HG03571 (cell line): Measurements from ENCODE around the gene UBAP2.

ENCODE experiments used
- ATAC-seq: cut with Tn5 transposase; IDR thresholded peaks from one replicate; pipeline ENCODE4 v1.9.1; 2021; ENCODE audit not compliant: unreplicated experiment

The UBAP2 gene

DNA sequence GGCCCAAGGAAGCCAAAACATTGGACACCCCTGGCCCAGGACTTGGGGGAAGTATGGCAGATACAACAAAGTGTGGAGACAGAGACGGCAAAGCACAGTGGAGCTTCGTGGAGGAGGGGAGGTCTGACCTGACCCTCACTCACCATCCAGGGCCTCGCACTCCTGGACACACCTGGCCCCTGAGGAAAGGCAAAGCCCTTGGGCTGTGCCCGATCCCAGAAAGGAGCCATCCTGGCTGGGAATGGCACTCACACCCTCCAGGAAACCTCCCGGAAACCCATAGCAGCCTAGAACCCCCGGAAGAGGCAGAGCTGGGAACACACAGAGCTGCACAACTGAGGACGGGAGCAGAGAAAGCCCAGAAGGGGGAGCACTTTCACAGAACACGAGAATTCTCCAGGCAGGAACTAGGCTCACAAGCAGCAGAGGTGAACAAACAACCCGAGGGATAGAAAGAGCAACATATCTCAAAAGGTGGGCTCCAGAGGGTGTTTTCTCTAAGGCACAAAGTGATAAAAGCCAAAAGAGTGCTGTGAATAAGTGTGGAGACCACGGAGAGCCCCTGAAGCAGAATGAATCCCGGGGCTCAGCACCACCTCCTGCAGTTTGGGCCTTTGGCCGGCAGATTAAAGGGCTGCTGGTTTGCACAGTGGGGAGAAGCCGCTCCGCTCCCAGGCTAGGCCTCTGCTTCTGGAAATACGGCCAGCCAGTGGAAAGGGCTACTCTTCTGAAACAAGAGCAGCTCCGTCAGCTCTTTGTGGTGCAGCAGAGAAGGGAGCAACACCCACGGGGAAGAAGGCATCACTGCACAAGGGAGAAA lies 123.5 kb downstream of the UBAP2 start:
- ATAC-seq, result no peak

DNA sequence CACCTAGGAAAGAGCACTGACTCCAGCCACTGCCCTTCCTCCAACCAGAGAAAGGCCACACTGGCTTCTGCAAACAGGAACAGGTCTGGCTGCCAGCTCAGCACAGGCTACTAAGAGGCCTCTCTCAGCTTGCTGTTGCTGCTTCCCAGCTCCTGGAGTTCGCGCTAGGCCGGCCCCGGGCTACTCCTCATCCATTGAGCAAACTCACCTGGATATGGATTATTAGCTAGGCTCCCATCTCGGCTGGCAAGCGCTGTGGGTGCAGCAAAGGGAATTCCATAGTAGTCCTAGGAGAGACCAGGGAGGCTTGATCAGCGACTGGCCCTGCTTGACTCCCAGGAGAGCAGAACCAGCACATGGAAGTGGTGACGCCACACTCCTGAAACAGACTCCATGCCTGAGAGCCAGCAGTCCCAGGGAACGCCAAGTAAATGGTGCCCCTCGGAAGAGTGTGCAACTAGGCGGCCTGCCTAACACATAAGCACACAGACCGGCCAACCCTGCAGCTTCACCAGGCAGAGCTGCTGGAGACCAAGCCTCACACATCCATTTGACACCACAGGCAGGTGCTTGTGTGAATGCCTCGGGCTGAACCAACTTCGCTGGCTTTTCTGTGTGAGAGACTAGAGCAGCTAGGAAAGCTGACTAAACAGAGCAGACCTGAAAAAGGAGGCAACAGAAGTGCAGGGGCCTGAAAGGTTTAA lies 124.5 kb downstream of the UBAP2 start:
- no peak for ATAC-seq

DNA sequence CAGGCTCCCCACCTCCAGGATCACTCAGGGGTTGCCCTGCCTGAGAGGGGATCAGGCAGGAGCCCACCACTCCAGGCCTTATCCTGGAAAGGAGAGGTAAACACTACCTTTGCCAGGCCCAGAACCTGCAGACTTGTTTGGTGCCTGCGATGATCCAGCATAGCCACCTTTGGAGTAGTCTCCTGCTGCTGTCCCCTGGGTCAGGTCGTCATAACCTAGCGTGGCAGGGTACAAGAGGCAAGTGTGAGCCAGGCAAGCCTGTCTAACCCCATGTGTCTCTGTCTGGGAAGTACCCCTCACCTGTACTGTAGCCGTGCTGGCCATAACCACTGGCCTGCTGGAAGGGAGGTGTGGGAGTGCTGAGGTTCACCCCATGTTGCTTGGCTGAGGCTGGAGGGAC lies 125.6 kb downstream of the UBAP2 start:
- ATAC-seq, result no peak

DNA sequence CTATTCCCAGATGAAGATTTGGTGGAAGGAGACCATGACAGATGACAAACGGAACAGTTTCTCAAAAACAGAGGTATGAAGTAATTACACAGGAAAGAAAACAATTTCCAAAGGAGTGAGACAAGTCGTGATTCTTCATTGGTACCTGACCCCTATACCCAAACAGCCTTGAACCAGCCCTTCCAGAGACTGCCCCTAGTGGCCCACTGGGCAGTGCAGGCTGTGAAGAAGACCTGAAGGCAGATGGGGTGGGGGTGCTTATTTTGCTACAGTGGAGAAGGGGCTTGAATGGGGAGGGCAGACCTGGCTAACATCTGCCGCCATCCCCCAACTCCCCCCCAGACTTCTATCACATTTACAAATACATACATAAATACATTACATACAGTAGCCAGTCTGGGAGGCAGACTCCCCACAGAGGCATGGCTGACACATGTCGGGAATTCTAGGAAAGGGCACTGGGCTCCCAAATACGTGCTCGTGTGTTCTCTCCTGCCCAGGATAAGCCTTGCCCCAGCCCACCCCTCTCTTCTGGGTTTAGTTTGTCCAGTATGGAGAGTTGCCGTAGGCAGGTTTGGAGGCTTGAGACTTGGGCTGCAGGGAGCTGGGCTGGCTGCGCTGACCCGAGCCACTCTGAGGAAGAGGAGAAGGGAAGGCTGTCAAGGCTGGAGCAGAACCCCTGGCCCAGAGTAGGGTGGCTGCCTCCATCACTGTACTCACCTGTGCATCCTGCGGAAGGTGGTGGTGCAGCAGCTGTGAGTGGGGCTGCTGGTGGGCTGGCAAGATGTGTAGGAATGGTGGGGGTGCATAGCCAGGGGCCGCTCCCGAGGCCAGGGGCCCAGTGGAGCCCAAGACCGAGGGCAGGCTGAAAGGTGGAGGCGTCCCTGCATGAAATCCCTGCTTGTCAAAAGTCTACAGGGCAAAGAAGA lies 126.5 kb downstream of the UBAP2 start:
- ATAC-seq, result no peak

DNA sequence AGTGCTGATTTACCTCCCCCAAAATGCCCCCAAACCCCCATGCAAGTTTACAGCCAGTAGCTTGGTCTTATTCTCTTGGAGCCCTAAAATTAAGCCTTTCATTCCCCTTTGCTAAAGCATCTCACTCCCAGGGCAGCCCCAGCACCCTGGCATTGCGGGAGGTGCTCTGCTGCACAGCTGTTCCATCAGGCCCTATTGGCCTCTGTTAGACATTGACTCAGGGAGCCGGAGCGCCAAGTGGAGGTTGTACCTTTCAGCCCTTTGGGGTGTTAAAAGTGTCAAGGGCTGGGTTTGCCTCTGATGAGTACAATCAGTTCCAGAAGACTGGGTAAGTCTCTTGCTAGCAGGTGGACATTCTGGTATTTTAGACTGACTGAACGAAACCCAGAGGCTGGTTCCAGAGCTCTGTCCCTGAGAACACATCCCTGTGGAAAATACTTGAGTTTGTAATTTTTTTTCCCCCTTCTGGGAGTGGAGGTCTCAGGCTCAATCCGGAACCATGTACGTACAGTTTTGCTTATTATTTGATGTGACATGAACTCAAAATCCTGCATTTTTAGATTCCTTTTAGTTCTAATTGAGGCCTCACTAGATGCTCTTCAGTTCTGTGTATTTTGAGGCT lies 129.3 kb downstream of the UBAP2 start:
- no peak for ATAC-seq

DNA sequence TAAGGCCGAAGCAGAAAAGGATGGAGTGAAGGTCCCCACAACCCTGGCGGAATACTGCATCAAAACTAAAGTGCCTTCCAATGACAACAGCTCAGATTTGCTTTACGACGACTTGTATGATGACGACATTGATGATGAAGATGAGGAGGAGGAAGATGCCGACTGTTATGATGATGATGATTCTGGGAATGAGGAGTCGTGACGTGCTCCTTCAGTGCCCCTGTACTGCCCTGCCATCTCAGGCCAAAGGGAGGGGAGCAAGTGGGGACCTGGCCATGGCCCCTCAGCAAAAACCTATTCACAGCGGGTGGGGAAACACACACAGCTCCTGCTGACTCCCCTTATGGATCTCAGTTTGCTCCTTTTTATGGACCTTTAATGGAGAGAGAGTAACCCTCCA lies 131.7 kb downstream of the UBAP2 start:
- ATAC-seq, result no peak

DNA sequence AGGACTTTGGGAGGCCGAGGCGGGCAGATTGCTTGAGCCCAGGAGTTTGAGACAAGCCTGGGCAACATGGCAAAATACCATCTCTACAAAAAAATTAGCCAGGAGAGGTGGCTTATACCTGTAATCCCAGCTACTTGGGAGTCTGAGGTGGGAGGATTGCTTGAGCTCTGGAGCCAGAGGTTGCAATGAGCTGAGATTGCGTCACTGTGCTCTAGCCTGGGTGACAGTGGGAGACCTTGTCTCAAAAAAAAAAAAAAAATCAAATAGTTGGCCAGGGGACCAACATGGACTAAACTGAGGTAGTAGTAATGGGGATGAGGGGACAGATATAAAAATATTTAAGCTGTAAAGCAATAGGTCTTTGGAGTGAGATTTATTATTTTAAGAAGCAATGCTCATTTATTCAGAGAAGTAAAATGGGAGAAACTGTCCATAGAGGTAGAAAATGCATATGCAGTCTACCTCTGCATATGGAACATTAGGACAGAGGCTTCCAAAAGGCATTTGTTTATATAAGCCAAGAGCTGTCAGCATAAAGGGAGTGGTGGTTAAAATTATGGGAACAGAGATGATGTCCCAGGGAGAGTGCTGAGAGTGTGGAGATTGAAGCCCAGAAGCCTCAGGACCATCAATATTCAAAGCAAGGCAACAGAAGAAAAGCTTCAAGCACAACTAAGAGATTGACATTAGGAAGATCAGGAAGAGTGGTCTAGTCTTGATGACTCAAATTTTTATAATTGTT lies 133.6 kb downstream of the UBAP2 start:
- ATAC-seq, result no peak

DNA sequence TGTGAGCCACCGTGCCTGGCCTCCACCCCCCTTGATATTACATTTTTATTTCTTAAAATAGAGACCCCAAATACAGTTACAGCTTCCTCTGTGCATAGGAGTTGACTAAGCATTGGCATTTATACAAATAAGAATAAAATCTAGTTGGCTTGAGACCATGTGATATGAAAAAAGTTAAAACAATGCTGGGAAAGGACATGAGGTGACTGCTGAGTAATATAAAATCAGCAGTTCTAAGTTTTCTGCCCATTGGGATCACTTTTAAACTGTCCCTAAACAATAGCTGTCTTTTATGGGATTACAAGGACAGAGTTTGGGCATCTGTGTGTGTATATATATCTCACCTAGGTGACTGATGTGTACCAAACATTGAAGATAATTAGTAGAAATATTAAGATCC lies 135.1 kb downstream of the UBAP2 start:
- no peak for ATAC-seq

DNA sequence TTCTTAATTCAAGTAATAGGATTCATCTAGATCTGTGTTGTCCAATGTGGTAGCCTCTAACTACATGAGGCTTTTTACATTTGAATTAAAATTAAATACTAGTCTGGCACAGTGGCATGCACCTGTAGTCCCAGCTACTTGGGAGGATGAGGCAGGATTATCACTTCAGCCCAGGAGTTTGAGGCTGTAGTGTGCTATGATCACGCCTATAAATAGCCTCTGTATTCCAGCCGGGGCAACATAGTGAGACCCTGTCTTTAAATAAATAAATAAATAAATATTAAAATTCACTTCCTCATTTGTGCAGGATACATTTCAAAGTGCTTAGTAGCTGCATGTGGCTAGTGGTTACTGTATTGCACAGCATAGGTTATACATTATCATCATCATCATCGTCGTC lies 139.9 kb downstream of the UBAP2 start:
- no peak for ATAC-seq

DNA sequence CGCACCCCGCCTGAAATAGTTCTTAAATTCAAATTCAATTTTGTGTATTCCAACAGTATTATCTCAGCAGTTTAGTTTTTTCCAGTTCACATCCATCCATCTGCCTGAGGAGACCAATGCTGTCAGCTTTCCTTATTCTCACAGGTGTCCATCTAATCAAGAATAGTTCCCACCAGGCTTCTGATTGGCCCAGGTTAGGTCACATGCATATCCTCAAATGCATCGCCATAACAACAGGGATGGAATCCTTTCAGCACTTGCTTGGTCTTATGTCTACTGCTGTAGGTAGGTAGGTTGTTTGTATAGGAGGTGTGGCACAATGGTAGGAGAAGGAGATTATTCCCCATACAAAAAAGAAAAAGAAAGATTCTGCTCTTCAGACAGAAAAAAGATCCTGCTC lies 140.6 kb downstream of the UBAP2 start:
- no peak for ATAC-seq

DNA sequence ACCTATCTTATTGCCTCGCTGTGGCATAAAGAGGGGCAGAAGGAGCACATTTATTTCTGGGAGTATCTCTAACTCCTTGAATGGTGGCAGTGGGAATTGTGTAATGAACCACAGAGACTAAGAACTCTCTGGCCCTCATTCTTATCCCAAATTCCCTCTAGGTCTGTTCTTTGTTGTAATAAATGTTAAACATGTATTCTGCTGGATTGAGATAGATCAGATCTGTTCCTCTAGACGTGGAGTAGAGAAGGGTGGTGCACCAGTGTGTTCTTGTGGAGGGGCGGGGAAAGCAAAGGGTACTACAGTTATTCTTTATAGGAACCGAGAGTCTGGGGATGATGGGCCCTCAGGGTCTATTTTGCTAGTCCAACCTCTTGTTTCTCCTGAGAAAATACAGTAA lies 141.3 kb downstream of the UBAP2 start:
- ATAC-seq, result no peak

DNA sequence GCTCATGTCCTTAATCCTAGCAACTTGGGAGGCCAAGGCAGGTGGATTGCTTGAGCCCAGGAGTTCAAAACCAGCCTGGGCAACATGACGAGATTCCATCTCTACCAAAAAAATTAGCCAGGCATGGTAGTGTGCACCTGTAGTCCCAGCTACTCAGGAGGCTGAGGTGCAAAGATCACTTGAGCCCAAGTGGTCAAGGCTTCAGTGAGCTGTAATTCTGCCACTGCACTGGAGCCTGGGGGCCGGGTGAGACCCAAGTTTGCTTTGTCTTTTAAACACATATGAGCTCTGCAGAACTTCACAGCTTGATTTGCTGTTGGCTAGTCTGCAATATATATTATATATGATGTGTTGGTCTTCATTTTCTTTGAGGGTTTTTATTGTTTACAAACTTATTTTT lies 141.9 kb downstream of the UBAP2 start:
- no peak for ATAC-seq

DNA sequence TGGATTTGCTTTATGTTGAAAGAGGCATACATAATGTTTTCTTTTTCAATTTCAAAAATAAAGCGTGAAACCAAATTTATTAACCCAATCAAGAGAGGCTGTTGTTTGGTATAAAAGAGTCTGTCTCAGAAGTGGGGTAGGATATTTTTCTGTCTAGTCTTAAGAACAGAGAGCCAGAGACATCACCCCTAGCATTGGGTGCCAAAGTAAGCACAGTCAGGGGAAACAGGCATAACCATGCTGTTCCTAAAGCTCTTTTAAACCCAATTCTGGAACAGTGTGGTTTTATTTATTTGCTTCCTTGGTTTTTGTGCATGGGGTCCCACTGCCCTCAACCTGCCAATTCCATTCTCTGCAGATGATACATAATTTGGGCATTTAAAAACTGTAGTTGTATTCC lies 143.6 kb downstream of the UBAP2 start:
- no peak for ATAC-seq

DNA sequence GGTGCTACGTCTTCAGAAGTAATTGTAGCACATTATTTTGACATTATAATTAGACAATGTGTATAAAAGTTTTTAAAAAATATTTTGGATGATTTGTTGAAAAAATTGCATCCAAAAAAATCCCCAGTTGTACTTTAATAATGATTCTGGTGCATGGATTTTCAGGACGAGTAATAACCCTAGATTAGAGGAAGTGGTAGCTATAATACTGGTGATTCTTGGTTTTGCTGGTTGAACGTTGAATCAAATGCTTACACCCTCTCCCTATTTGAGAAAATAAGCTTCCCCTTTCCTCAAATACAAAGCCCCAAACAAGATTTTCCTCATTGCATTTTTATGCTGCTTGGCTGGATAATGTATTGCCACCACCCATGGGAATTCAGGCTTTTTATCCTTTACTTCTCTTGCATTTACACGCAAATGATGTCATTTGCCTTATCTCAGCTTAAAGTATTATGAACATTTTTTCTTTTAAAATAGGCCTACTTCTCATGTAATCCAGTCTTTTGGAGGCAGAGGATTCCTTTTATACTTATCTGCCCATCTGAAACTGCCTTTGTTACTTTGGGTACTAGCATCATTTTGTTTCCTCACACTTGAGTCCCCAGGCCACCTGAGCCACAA lies 145.4 kb downstream of the UBAP2 start:
- ATAC-seq, result no peak

DNA sequence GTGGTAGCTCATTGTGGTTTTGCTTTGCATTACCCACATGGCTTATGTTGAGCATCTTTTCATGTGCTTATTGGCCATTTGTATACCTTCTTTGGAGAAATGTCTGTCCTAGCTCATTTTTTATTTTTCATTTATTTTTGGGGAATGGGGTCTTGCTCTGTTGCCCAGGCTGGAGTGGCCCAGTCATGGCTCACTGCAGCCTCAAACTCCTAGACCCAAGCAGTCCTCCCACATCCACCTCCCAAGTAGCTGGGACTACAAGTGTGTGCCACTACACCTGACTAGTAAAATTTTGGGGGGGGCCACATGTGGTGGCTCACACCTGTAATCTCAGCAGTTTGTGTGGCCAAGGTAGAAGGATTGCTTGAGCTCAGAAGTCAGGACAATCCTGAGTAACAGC lies 154.4 kb downstream of the UBAP2 start:
- ATAC-seq, result no peak

DNA sequence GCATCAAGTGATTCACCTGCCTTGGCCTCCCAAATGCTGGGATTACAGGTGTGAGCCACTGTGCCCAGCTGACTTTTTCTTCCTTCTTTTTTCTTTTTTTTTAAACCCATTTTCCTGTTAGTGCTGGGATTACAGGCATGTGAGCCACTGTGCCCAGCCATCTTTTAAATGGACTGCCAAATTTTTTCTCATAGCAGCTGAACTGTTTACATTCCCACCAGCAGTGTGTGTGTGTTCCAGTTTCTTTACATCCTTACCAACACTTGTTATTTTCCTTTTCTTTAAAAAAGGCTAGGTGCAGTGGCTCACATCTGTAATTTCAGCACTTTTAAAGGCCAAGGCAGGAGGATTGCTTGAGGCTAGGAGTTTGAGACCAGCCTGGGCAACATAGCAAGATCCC lies 154.8 kb downstream of the UBAP2 start:
- ATAC-seq, result no peak

DNA sequence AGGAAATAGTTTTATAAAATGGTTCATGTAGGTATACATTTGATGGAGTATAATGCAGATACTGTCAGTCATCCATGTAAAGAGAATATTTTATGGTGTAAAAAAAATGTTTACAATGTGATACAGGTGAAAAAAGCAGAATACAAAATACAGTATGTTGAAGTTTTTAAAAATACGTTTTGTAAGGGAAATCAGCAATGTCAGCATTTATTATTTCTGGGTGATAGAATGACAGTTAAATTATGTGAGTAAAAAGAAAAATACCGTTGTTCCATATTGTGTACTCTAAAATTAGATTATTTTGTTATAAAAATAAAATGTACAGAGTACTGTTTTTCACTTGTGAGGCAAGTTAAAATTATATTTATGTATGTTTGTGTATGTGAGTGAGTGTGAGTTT lies 162.7 kb downstream of the UBAP2 start:
- ATAC-seq, result no peak

DNA sequence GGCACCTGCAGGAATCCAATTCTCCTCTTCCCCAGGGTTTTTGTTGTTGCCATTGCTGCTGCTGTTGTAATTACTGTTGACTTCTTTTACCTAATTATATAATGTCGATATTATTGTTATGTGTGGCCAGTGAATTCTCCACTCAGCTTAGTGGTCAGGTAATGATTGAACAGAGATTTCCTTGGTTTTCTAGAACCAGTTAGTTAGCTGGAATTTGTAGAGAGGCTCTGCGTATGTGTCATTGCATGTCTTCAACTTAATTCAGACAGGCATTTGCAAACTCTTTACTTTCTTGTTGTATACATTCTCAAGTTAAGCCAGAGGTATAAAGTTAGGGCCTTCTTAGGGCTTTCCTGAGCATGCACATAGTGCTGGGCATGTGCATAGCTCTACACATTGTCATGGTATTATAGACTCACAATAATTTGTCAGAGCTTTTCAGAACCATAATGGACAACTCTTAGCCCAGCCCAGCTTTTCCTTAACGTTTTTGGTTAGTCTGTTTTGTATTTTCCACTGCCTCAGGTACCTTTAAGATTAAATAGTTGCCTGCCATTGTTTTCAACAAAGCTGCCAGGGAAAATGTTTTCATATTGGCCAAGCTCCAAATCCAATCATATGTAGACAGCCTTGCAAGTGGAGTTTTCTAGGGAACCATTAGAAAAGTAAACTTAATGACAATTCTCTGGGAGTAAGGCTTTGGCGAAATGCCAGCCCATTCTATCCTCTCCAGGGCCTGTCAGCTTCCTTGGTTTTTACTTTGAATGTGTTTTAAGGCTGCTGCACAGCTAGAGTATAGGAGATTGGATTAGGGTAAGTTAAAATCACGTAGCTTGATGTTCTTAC lies 163.6 kb downstream of the UBAP2 start:
- ATAC-seq, result no peak

DNA sequence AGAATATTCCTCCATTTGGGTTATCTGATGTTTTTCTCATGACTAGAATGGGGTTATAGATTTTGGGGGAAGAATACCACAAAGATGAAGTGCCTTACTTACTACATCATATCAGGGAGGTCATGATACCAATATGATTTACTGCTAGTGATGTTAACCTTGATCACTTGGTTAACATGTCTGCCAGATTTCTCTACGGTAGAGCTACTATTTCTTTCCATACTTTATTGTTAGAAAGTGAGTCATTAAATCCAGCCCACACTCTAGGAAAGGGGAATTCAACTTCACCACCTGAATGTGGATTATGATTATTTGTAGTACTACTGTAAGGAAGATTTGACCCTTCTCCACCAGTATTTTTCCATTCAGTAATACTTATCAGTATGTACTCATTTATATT lies 167.1 kb downstream of the UBAP2 start:
- ATAC-seq, result no peak
